Neural cell (in vitro differentiated cells): ENCODE data around the gene RPS6KA5. TPM values are rescaled to one million over a fixed set of nuclear protein-coding genes. Genes with fewer than 3 reads are reported as not detected.
"Not testable (repeated sequence)": the region's sequence is repeated elsewhere in the genome, so short reads cannot be mapped to it uniquely, and the experiment has no call there.

ENCODE experiments used
- H2AFZ ChIP-seq: fragments of 200-600, 300-800 bp; sonication (generic), shearing (Covaris generic); 2 replicates; pipeline ENCODE4 v1.6.0; 2014; ENCODE audit warnings: low read depth, mild to moderate bottlenecking, antibody characterized with exemption, low read length, moderate library complexity
- H3F3A ChIP-seq: fragments of 200-600 bp; shearing (Covaris generic); 2 replicates; pipeline ENCODE4 v1.6.1; 2016; ENCODE audit warnings: mild to moderate bottlenecking, moderate library complexity, mixed read lengths, antibody characterized with exemption, low read length; ENCODE audit not compliant: insufficient read depth, poor library complexity, severe bottlenecking
- H3K27ac ChIP-seq: fragments of 200-600, 300-800 bp; sonication (generic), shearing (Covaris generic); 2 replicates; pipeline ENCODE4 v1.5.1; 2014; ENCODE audit warnings: mild to moderate bottlenecking, low read length, moderate library complexity
- H3K27me3 ChIP-seq: fragments of 300-800, 200-600 bp; sonication (generic), shearing (Covaris generic); 2 replicates; pipeline ENCODE4 v1.6.0; 2014; ENCODE audit warnings: mild to moderate bottlenecking, low read depth, low read length, moderate library complexity; ENCODE audit not compliant: insufficient read depth
- H3K36me3 ChIP-seq: fragments of 300-800, 200-600 bp; sonication (generic), shearing (Covaris generic); 2 replicates; pipeline ENCODE4 v1.5.1; 2014; ENCODE audit warnings: mild to moderate bottlenecking, antibody characterized with exemption, low read length, moderate library complexity; ENCODE audit not compliant: insufficient read depth
- H3K4me2 ChIP-seq: fragments of 300-800, 200-600 bp; sonication (generic), shearing (Covaris generic); 2 replicates; pipeline ENCODE4 v1.6.0; 2014; ENCODE audit warnings: mild to moderate bottlenecking, low read length
- H3K4me3 ChIP-seq: fragments of 300-800, 200-600 bp; sonication (generic), shearing (Covaris generic); 2 replicates; pipeline ENCODE4 v1.5.1; 2014; ENCODE audit warnings: mild to moderate bottlenecking, low read length, moderate library complexity
- H3K79me2 ChIP-seq: fragments of 200-600 bp; shearing (Covaris generic); replicated peaks from 2 replicates; pipeline ENCODE4 v1.6.0; 2014; ENCODE audit warnings: mild to moderate bottlenecking, low read length, moderate library complexity; ENCODE audit not compliant: insufficient read depth
- H3K9ac ChIP-seq: fragments of 300-800, 200-600 bp; sonication (generic), shearing (Covaris generic); 2 replicates; pipeline ENCODE4 v1.6.1; 2016; ENCODE audit warnings: mild to moderate bottlenecking, low read length, mixed read lengths
- H3K9me2 ChIP-seq: fragments of 200-600 bp; shearing (Covaris generic); 2 replicates; pipeline ENCODE4 v1.6.1; 2016; ENCODE audit warnings: mild to moderate bottlenecking, low read length, mixed read lengths; ENCODE audit not compliant: insufficient read depth
- H3K9me3 ChIP-seq: fragments of 200-600, 300-800 bp; sonication (generic), shearing (Covaris generic); 2 replicates; pipeline ENCODE4 v1.6.1; 2016; ENCODE audit warnings: mild to moderate bottlenecking, mixed run types, low read length, moderate library complexity, mixed read lengths
- H4K20me1 ChIP-seq: fragments of 200-600 bp; shearing (Covaris generic); 2 replicates; pipeline ENCODE4 v1.6.1; 2016; ENCODE audit warnings: mild to moderate bottlenecking, mixed run types; ENCODE audit not compliant: insufficient read depth
- CTCF ChIP-seq: fragments of 450-650 bp; IDR thresholded peaks from 2 replicates; pipeline ENCODE4 v1.5.1; 2014; ENCODE audit warnings: antibody characterized with exemption, mild to moderate bottlenecking, moderate library complexity; ENCODE audit not compliant: poor library complexity, severe bottlenecking
- EP300 ChIP-seq: fragments of 450-650 bp; conservative IDR thresholded peaks from 2 replicates; pipeline ENCODE4 v1.6.1; 2014; ENCODE audit warnings: antibody characterized with exemption, mild to moderate bottlenecking, moderate library complexity; ENCODE audit not compliant: poor library complexity, severe bottlenecking
- EZH2 ChIP-seq: fragments of 200-600, 300-800 bp; shearing (Covaris generic), sonication (generic); IDR thresholded peaks from 2 replicates; pipeline ENCODE4 v1.6.1; 2014; ENCODE audit warnings: antibody characterized with exemption, low read length, borderline replicate concordance, mild to moderate bottlenecking; ENCODE audit not compliant: insufficient read depth, poor library complexity, severe bottlenecking
- MXI1 ChIP-seq: fragments of 450-650 bp; conservative IDR thresholded peaks from 2 replicates; pipeline ENCODE4 v1.6.1; 2014; ENCODE audit warnings: antibody characterized with exemption, mild to moderate bottlenecking; ENCODE audit not compliant: poor library complexity, severe bottlenecking
- POLR2AphosphoS5 ChIP-seq: IDR thresholded peaks from 2 replicates; pipeline ENCODE4 v1.6.1; 2012
- RAD21 ChIP-seq: fragments of 450-650 bp; conservative IDR thresholded peaks from 2 replicates; pipeline ENCODE4 v1.6.1; 2014; ENCODE audit warnings: antibody characterized with exemption, mild to moderate bottlenecking, moderate library complexity
- REST ChIP-seq: IDR thresholded peaks from 2 replicates; pipeline ENCODE4 v1.6.1; 2012; ENCODE audit warnings: borderline replicate concordance
- SMC3 ChIP-seq: fragments of 450-650 bp; conservative IDR thresholded peaks from 2 replicates; pipeline ENCODE4 v1.6.1; 2014; ENCODE audit warnings: antibody characterized with exemption, mild to moderate bottlenecking, moderate library complexity; ENCODE audit not compliant: poor library complexity
- TAF1 ChIP-seq: IDR thresholded peaks from 2 replicates; pipeline ENCODE4 v1.6.1; 2012; ENCODE audit warnings: low read depth
- polyA plus RNA-seq: library from polyadenylated mRNA; depleted of rRNA; stranded (reverse); fragments of >200 nt; gene quantifications from 2 replicates; pipeline ENCODE4 v1.2.3, GENCODE V29; 2014

Gene RPS6KA5
- polyA plus RNA-seq, 1 donor from 2014 or later = 6.3 TPM

DNA sequence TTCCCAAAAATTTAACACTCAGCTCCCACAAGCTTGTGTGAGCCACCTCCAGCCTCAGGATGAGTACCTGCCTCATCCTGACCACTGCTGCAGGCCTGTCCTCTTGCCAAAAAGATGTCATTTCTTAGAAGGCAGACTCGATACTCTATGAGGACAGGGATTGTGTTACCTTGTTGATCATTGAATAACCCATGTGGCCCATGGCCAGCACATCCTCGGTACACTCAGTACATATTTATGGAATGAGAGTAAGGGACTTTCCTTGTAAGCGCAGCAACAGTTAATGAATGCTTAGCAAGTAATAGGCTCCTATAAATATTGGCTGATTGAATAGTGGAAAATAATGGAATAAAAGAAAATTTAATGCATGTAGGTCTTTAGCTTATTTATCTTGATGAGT is 38.1 kb upstream of the RPS6KA5 start:
- Histone ChIP-seq H3K9me3 (no peaks in the 10 kb centered on the region), H3K27ac (no peak overlapping the region), H3K27me3 (no peaks in the 10 kb centered on the region), H2AFZ (no peak overlapping the region), H3F3A (no peaks in the 10 kb centered on the region), H3K9me2 (no peaks in the 10 kb centered on the region), H3K9ac (no peak overlapping the region), H4K20me1 (no peaks in the 10 kb centered on the region), H3K36me3 (no peaks in the 10 kb centered on the region), H3K4me2 (no peak overlapping the region), H3K79me2 (no peaks in the 10 kb centered on the region), H3K4me3 (no peak overlapping the region)
- no peak for TF ChIP-seq EP300
- TF ChIP-seq MXI1 = no peak
- no peak for TF ChIP-seq RAD21
- no peak for TF ChIP-seq POLR2AphosphoS5
- TF ChIP-seq SMC3 = no peak
- no peak for TF ChIP-seq REST
- TF ChIP-seq EZH2 = no peak
- no peak for TF ChIP-seq CTCF
- no peak for TF ChIP-seq TAF1

GRCh38 chr14:91097657-91098056 is 37.2 kb upstream of the RPS6KA5 start:
- not testable (repeated sequence) for H3K4me2 ChIP-seq, H3K36me3 ChIP-seq, H3K4me3 ChIP-seq, H3K9ac ChIP-seq, H3K27ac ChIP-seq, H2AFZ ChIP-seq, H3K79me2 ChIP-seq, H3K9me3 ChIP-seq, H3F3A ChIP-seq, H3K9me2 ChIP-seq, H3K27me3 ChIP-seq, H4K20me1 ChIP-seq

DNA sequence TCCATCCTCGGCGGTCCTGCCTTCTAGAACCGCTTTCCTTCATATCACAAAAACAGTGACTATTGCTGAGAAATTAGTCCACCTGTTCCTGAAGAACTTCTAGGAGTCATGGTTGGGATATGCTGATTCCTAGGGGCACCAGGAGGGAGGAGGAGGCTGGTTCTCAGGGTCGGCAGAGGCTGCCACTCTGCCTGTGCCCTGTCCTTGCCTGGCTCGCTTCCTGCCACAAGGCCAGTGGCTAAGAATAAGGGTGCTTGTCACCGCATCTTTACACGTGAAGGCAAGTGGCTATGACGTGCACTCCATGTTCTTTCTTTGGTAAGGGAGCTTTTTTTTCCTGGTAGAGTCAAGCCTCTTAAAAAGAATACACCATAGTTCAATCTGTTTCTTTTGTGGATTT is 34.7 kb upstream of the RPS6KA5 start:
- Histone ChIP-seq H3K9ac (no peak overlapping the region), H4K20me1 (no peaks in the 10 kb centered on the region), H3K9me2 (no peaks in the 10 kb centered on the region), H2AFZ (no peak overlapping the region), H3F3A (no peaks in the 10 kb centered on the region), H3K9me3 (no peaks in the 10 kb centered on the region), H3K36me3 (no peaks in the 10 kb centered on the region), H3K79me2 (no peaks in the 10 kb centered on the region), H3K27me3 (no peaks in the 10 kb centered on the region), H3K4me3 (no peak overlapping the region), H3K27ac (no peak overlapping the region), H3K4me2 (no peak overlapping the region)
- TF ChIP-seq POLR2AphosphoS5 (no peak), REST (no peak), EP300 (no peak), CTCF (no peak), TAF1 (no peak)
